HFFc6 (cell line): ENCODE measurements around the gene BRINP2. TPM values are rescaled to one million over a fixed set of nuclear protein-coding genes. Genes with fewer than 3 reads are reported as not detected.
A peak's percentile ranks its signal among the peaks of the same experiment; 100 is the strongest.

ENCODE experiments used
- DNase-seq: peaks from one replicate; pipeline ENCODE4 v3.0.0-alpha.2; 2018
- H3K27ac Mint-ChIP-seq: 2 replicates; pipeline ENCODE4 v1.8.0; 2020; ENCODE audit warnings: mild to moderate bottlenecking, mixed read lengths
- H3K27me3 Mint-ChIP-seq: 2 replicates; pipeline ENCODE4 v1.8.0; 2021; ENCODE audit warnings: mild to moderate bottlenecking, moderate library complexity, mixed read lengths; ENCODE audit not compliant: insufficient read depth
- H3K36me3 Mint-ChIP-seq: 2 replicates; pipeline ENCODE4 v1.8.0; 2021; ENCODE audit warnings: low read depth, mixed read lengths
- H3K4me1 Mint-ChIP-seq: 2 replicates; pipeline ENCODE4 v1.8.0; 2020; ENCODE audit warnings: low read depth, mixed read lengths
- H3K4me3 Mint-ChIP-seq: 2 replicates; pipeline ENCODE4 v1.8.0; 2020; ENCODE audit warnings: mild to moderate bottlenecking, moderate library complexity, mixed read lengths
- H3K9me3 Mint-ChIP-seq: 2 replicates; pipeline ENCODE4 v1.8.0; 2020; ENCODE audit warnings: mild to moderate bottlenecking, mixed read lengths
- CTCF ChIP-seq: fragments of 200-600 bp; sonication (generic); IDR thresholded peaks from 2 replicates; pipeline ENCODE4 v1.5.0; 2021; ENCODE audit warnings: antibody characterized with exemption, mild to moderate bottlenecking
- total RNA-seq, 6 experiments: library from RNA; stranded (reverse); fragmentation: NEBNext Ultra II Directional; extraction: Animal tissue kit (Norgen Biotek cat#: 25700); gene quantifications; 2 replicates in 1 of 6; 3 replicates in 5 of 6; pipeline ENCODE4 v1.2.3, GENCODE V29; 2021

BRINP2 gene
- total RNA-seq, 6 experiments from 2014 or later = not detected

DNA sequence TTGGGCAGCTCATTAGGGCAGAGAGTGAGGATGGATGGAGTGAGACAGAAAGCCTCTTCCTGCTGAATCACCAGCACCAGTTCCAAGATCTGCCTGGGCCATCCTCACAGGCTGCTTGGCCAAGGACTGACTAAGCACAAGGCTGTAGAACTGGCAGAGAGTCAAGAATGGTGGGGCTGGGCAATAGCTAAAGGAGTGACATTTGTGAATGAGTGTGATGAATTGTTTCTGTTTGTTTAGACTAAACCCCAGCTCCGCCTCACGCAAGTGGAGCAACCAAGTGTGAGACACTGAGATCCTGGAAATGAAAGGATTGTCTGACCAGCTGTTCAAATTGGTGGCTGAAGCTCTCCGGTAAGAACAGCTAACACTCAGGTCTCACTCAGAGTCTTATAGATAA lies 38.6 kb downstream of the BRINP2 start:
- no peaks in the 10 kb centered on the region; the same call in 1 of the 2 replicates for H3K9me3 Mint-ChIP-seq
- peak overlapping the region; percentile 72; the same call in 1 of the 2 replicates for H3K4me3 Mint-ChIP-seq
- H3K36me3 Mint-ChIP-seq = no peaks in the 10 kb centered on the region
- TF ChIP-seq CTCF = no peak
- peak overlapping the region; percentile 62 for H3K27ac Mint-ChIP-seq
- peaks cover 41% of the 10 kb centered on the region for H3K4me1 Mint-ChIP-seq
- peak; percentile 100 for DNase-seq
- H3K27me3 Mint-ChIP-seq = peaks cover 4% of the 10 kb centered on the region; the same call in 1 of the 2 replicates

- H3K27ac Mint-ChIP-seq = no peak overlapping the region; the same call in 1 of the 2 replicates
- H3K27me3 Mint-ChIP-seq = peaks cover 4% of the 10 kb centered on the region; the same call in 1 of the 2 replicates
- H3K36me3 Mint-ChIP-seq = no peaks in the 10 kb centered on the region
- no peak for DNase-seq
- H3K4me3 Mint-ChIP-seq = no peak overlapping the region
- H3K4me1 Mint-ChIP-seq = peaks cover 41% of the 10 kb centered on the region
- no peak for TF ChIP-seq CTCF
- no peaks in the 10 kb centered on the region; the same call in 1 of the 2 replicates for H3K9me3 Mint-ChIP-seq
These were observed 39.3 kb downstream of the BRINP2 start for GRCh38 chr1:177210071-177210470.

- no peak overlapping the region for H3K4me3 Mint-ChIP-seq
- TF ChIP-seq CTCF = no peak
- peaks cover 4% of the 10 kb centered on the region; the same call in 1 of the 2 replicates for H3K27me3 Mint-ChIP-seq
- peaks cover 41% of the 10 kb centered on the region for H3K4me1 Mint-ChIP-seq
- H3K27ac Mint-ChIP-seq = no peak overlapping the region
- no peaks in the 10 kb centered on the region for H3K36me3 Mint-ChIP-seq
- DNase-seq = no peak
- no peaks in the 10 kb centered on the region; the same call in 1 of the 2 replicates for H3K9me3 Mint-ChIP-seq
These were observed 40.5 kb downstream of the BRINP2 start for GRCh38 chr1:177211231-177211630.

DNA sequence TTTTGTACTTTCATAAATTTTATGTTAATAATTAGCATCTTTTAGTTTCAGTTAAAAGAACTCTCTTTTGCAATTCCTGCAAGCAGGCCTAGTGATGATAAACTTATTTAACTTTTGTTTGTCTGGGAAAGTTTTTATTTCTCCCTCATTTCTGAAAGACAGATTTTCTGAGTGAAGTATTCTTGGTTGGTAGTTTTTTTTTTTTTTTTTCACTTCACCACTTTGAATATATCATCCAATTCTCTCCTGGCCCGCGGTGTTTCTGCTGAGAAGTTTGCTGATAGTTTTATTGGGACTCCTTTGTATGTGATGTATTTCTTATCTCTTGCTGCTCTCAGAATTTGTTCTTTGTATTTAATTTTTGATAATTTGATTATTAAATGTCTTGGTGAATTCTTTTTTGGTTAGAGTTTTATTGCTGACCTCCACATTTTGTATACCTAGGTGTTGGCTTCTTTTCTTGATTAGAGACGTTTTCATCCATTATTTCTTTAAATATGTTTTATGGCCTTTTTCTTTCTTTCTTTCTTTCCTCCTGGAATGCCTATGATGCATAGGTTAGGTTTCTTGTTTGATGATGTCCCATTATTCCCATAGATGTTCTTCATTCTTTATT lies 45.9 kb downstream of the BRINP2 start:
- H3K36me3 Mint-ChIP-seq = peaks cover 5% of the 10 kb centered on the region; the same call in 1 of the 2 replicates
- H3K4me3 Mint-ChIP-seq = no peak overlapping the region
- no peak for TF ChIP-seq CTCF
- H3K27me3 Mint-ChIP-seq = peaks cover 4% of the 10 kb centered on the region; the same call in 1 of the 2 replicates
- H3K27ac Mint-ChIP-seq = no peak overlapping the region
- H3K4me1 Mint-ChIP-seq = no peaks in the 10 kb centered on the region
- no peak for DNase-seq
- peaks cover 16% of the 10 kb centered on the region; the same call in 1 of the 2 replicates for H3K9me3 Mint-ChIP-seq

GRCh38 chr1:177219554-177220458 lies 49.0 kb downstream of the BRINP2 start:
- Mint-ChIP-seq H3K27me3 (no peaks in the 10 kb centered on the region; the same call in 1 of the 2 replicates), H3K27ac (no peak overlapping the region), H3K9me3 (peaks cover 16% of the 10 kb centered on the region)

More at GRCh38 chr1:177219554-177220458, 49.0 kb downstream of the BRINP2 start:
- Mint-ChIP-seq H3K36me3 (peaks cover 5% of the 10 kb centered on the region; the same call in 1 of the 2 replicates), H3K4me3 (no peak overlapping the region), H3K4me1 (no peaks in the 10 kb centered on the region)
- no peak for TF ChIP-seq CTCF
- DNase-seq = no peak
